ENCODE results near the gene CCDC28B.
A peak's percentile ranks its signal among the peaks of the same experiment; 100 is the strongest.

CCDC28B gene

DNA sequence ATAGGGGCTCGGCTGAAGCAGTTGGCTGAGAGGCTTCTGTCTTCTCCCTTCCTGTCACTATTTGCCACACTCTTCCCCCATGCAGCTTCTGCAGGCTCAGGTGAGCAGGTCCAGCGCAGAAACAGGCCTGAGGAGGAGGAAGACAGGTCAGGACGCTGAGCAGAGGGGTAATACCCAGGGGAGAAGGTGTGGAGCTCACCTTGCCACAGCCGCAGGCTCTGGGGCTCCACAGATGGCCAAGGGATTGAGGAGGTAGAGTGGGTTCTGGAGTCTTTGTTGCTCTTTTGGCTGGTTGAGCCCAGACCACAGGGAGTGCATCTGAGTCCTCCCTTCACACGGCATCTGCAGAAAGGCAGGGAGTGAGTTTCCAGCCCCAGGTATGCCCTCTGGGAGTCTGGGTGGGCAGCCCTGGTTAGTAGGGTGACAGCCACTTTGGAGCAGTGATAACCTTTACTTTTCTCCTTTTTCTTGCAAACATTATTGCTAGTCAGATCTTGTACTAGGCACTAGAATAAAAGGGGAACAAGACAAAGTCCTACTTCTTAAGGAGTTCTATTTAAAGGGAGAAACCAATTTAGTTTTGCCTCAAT is 31.5 kb downstream of the CCDC28B start:
- H3K4me3 ChIP-seq (ENCODE audit: control insufficient read depth, low read depth, low read length) = no peak overlapping the region
- TF ChIP-seq, protein P1, sequence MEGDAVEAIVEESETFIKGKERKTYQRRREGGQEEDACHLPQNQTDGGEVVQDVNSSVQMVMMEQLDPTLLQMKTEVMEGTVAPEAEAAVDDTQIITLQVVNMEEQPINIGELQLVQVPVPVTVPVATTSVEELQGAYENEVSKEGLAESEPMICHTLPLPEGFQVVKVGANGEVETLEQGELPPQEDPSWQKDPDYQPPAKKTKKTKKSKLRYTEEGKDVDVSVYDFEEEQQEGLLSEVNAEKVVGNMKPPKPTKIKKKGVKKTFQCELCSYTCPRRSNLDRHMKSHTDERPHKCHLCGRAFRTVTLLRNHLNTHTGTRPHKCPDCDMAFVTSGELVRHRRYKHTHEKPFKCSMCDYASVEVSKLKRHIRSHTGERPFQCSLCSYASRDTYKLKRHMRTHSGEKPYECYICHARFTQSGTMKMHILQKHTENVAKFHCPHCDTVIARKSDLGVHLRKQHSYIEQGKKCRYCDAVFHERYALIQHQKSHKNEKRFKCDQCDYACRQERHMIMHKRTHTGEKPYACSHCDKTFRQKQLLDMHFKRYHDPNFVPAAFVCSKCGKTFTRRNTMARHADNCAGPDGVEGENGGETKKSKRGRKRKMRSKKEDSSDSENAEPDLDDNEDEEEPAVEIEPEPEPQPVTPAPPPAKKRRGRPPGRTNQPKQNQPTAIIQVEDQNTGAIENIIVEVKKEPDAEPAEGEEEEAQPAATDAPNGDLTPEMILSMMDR (IDR thresholded peaks at IDR 0.05; ENCODE audit: control insufficient read depth, insufficient read depth, low read depth, low read length, missing control alignments) = no peak
- no peak for DNase-seq (ENCODE audit: low read depth)

DNA sequence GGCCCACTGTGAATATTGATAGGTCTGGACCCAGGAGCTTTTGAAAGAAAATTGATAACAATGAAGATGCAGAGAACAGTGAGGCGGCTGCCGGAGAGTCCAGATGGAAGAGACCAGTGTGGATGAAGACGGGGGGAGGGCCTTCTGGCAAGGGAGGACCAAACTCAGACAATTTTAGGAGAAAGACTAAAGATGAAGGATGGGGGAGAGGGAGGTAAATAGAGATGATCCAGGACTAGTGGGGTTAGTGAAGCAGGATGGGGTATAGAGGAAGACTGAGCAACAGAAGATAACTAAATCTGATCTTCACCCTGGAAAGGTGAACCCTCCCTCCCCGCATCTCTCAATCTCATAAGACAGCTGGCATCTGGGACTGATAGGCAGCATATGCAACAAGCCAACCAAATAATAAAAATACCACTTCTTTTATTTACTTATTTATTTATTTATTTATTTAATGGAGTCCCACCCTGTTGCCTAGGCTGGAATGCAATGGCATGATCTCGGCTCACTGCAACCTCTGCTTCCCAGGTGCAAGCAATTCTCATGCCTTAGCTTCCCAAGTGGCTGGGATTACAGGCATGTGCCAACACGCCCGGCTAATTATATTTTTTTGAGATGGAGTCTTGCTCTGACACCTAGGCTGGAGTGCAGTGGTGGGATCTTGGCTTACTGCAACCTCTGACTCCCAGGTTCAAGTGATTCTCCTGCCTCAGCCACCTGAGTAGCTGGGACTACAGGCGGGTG is 32.3 kb downstream of the CCDC28B start:
- no peak for DNase-seq (ENCODE audit: low read depth)
- no peak overlapping the region for H3K4me3 ChIP-seq (ENCODE audit: control insufficient read depth, low read depth, low read length)
- TF ChIP-seq, protein P1 (IDR thresholded peaks at IDR 0.05; ENCODE audit: control insufficient read depth, insufficient read depth, low read depth, low read length, missing control alignments) = no peak

DNA sequence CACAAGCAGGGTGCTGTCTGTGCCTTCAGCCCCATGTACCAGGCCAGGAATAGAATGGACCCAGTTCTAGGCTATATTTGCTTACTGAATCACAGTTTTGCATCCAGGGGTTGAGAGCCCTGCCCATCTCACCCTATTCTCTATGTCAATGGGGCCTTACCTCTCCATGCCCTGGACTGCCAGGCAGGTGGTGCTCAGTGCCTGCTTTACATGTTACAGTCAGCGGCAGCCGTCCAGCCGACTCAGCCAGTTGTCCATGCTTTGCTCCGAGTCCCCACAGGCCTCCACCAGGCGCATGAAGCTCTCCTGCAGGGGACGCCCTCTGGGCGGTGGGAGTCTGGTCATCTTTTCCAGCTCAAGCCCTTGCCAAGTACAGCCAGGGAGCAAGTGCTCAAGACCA is 34.4 kb downstream of the CCDC28B start:
- no peak for DNase-seq (ENCODE audit: low read depth)
- H3K4me3 ChIP-seq (ENCODE audit: control insufficient read depth, low read depth, low read length) = no peak overlapping the region
- TF ChIP-seq, protein P1 (IDR thresholded peaks at IDR 0.05; ENCODE audit: control insufficient read depth, insufficient read depth, low read depth, low read length, missing control alignments) = no peak

DNA sequence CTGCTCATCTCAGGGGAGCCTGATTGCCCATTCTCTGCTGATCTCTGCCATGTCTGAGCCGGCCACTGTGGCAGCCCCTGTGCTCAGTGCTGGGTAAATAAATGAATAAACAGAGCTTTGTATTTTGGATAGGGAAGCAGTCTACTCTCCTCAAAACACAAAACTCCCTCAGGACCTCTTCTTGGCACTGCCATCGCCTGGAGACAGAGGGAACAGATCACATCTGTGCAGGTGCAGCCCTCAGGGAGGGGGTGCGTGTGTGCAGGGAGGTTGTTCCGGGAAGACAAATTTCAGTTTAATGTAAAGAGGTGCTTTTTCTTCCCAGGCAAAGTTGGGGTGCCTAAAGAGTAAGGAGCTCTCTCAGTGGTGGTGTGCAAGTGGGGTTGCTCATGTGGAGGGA is 38.9 kb downstream of the CCDC28B start:
- TF ChIP-seq, protein P1 (IDR thresholded peaks at IDR 0.05; ENCODE audit: control insufficient read depth, insufficient read depth, low read depth, low read length, missing control alignments) = no peak
- H3K4me3 ChIP-seq (ENCODE audit: control insufficient read depth, low read depth, low read length) = no peak overlapping the region
- DNase-seq (ENCODE audit: low read depth) = no peak

DNA sequence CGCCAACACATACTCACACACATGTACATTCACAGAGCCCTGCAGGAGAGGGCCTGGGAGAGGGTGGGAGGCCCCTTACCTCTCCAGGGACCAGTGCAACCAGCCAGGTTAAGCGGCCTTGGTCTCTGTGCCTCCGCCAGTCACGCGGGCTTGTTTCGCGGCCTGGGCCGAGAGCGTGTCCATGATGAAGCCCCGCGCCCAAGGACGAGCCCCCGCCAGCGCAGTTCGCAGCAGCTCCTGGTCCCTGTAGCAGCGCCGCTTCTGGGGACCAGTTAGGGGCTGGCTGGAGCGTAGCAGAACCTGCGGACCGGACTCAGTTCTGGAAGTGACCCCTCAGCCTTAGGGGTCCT is 39.4 kb downstream of the CCDC28B start:
- TF ChIP-seq, protein P1 (IDR thresholded peaks at IDR 0.05; ENCODE audit: control insufficient read depth, insufficient read depth, low read depth, low read length, missing control alignments) = no peak
- DNase-seq (ENCODE audit: low read depth) = no peak
- peak overlapping the region; percentile 67; the same call in 1 of the 2 replicates for H3K4me3 ChIP-seq (ENCODE audit: control insufficient read depth, low read depth, low read length)

DNA sequence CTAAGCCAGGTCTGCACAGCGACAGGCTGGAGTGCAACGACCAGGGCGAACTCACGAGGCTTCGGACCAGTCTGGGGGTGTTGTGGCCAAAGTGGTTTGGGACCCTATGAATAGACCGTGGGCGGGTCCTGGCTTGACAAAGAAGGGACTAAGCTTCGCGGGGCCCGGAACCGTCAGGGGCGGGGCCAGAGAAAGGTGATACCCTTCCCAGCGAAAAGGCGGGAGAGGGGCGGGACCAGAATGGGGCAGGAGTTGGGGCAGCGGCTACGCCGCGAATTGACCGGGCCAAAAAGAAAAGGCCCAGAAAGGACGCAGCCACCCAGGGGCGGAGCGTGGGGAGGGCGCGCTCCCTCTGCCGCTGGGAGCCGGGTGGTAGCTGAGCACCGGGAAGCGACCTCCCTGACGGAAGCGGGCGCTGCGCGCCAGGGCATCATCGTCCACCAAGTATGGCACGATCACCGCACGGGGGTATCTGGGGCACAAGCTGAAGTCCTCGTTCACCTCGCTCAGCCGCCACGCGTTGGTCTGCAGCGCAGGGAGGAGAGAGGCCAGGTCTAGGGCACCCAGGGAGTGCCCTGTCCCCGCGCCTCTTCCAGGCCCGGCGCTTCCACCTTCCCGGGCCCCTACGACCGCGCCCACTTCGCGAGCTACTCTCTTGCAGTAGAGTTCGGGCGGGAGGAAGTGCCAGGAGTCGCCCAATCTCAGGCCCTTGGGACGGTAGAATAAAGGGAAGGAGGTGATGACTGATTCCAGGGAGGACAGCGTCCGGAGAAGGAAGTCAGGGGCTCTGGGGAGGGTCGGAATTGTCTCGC is 40.0 kb downstream of the CCDC28B start:
- TF ChIP-seq, protein P1 (IDR thresholded peaks at IDR 0.05; ENCODE audit: control insufficient read depth, insufficient read depth, low read depth, low read length, missing control alignments) = peak; percentile 34
- H3K4me3 ChIP-seq (ENCODE audit: control insufficient read depth, low read depth, low read length) = peak overlapping the region; percentile 67
- no peak for DNase-seq (ENCODE audit: low read depth)

All from AG09309 (cell line).